Esophagus (tissue), 2 donors: ENCODE measurements around the gene LRRC15. TPM values are rescaled to one million over a fixed set of nuclear protein-coding genes. Genes with fewer than 3 reads are reported as not detected.

Source experiments
- H3K27ac ChIP-seq, 2 donors: one replicate each; pipeline ENCODE4 v1.5.1; 2013; ENCODE audit warnings: low read depth in 2 of 2, mild to moderate bottlenecking in 2 of 2, inconsistent platforms in 1 of 2, low read length in 1 of 2, moderate library complexity in 1 of 2
- H3K27me3 ChIP-seq, 2 donors: one replicate each; pipeline ENCODE4 v1.6.1; 2013; ENCODE audit warnings: low read length in 2 of 2, control low read depth in 1 of 2, mild to moderate bottlenecking in 1 of 2; ENCODE audit not compliant: insufficient read depth in 2 of 2, control insufficient read depth in 1 of 2
- H3K36me3 ChIP-seq, 2 donors: one replicate each; pipeline ENCODE4 v1.6.1; 2013; ENCODE audit warnings: low read length in 1 of 2; ENCODE audit not compliant: control insufficient read depth in 2 of 2, insufficient read depth in 2 of 2
- H3K4me1 ChIP-seq, 2 donors: one replicate each; pipeline ENCODE4 v1.6.1; 2013; ENCODE audit warnings: low read length in 1 of 2; ENCODE audit not compliant: control insufficient read depth in 2 of 2, insufficient read depth in 2 of 2
- H3K4me3 ChIP-seq, 2 donors: one replicate each; pipeline ENCODE4 v1.5.1; 2013; ENCODE audit warnings: low read length in 2 of 2, mild to moderate bottlenecking in 2 of 2, low read depth in 1 of 2, moderate library complexity in 1 of 2
- H3K9me3 ChIP-seq, 2 donors: one replicate each; pipeline ENCODE4 v1.6.1; 2013; ENCODE audit warnings: mild to moderate bottlenecking in 2 of 2, low read depth in 1 of 2, low read length in 1 of 2, moderate library complexity in 1 of 2; ENCODE audit not compliant: control insufficient read depth in 2 of 2, insufficient read depth in 1 of 2
- WGBS, 2 donors: extraction: QIAGEN DNeasy Blood & Tissue Kit; methylation state at CpG; one replicate each; pipeline ENCODE4 v1.1.7; 2013; 5-methylcytosine and 5-hydroxymethylcytosine counted together
- polyA plus RNA-seq, 2 donors: library from polyadenylated mRNA; stranded (reverse); fragments of 200-250 nt; gene quantifications; one replicate each; pipeline ENCODE4 v1.2.3, GENCODE V29; 2013
- donor health status: healthy with polysubstance abuse.
- donor health status: Bipolar disorder and iron deficiency.

Gene LRRC15
- polyA plus RNA-seq, 2 donors: 0.02 to 0.04 TPM

DNA sequence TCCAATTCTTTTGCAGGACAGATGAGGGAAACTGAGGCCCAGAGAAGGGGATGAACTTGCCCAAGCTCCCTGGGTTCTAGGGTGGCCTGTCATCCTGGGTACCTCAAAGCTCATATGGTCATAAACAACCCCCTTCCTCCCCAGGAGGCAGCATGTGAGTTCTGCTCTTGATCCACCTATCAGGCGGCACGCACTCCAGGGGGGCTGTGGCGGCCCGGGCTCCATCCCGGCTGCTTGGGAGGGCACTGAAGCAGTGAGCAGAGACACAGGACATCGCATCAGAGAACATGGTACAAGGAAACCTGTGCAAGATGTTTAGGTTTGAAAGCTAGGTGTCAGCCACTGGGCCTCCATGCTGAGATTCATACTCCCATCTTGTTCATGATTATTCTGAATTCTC is 52.6 kb downstream of the LRRC15 start:
- Histone ChIP-seq H3K27ac (no peak overlapping the region), H3K27me3 (no peaks in the 10 kb centered on the region), H3K9me3 (peaks cover 2 to 10% of the 10 kb centered on the region in 2 donors), H3K4me1 (peaks cover 5 to 14% of the 10 kb centered on the region in 2 donors), H3K4me3 (no peak overlapping the region), H3K36me3 (no peaks in the 10 kb centered on the region)
- 89 to 94% methylated on average over 6 of the region's 6 CpGs for whole genome bisulfite sequencing, 2 donors

DNA sequence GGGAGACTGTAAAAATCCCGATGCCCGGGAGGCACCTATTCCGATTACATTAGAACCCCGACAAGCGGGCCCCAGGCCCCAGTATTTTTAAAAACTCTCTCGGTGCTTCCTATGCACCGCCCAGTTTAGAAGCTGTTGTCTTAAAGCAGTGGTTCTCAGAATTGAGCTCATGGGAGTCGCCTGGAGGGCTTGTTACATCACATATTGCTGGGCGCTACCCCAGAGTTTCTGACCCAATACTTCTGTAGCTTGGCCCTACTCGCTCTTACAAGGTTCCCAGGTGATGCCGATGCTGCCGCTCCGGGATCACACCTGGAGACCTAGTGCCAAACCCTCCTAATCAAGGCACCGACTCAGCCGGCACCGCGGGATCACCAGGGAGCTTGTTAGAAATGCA is 53.6 kb downstream of the LRRC15 start:
- H3K36me3 ChIP-seq: no peaks in the 10 kb centered on the region
- H3K4me1 ChIP-seq: peaks cover 9 to 11% of the 10 kb centered on the region in 2 donors
- 17 to 19% methylated on average over 17 of the region's 17 CpGs for WGBS, 2 donors
- peak overlapping the region; percentile 14 to 81 for H3K27ac ChIP-seq
- peaks cover 2 to 10% of the 10 kb centered on the region in 2 donors for H3K9me3 ChIP-seq
- H3K27me3 ChIP-seq: no peaks in the 10 kb centered on the region
- peak overlapping the region in 1 of 2 donors; percentile 41 for H3K4me3 ChIP-seq

GRCh38 chr3:194315088-194315964 is 54.2 kb downstream of the LRRC15 start:
- 2% methylated on average over 52 to 54 of the region's 54 CpGs for WGBS, 2 donors
- H3K36me3 ChIP-seq: no peaks in the 10 kb centered on the region
- H3K9me3 ChIP-seq: peaks cover 2 to 10% of the 10 kb centered on the region in 2 donors
- H3K27me3 ChIP-seq: no peaks in the 10 kb centered on the region
- peak overlapping the region; percentile 41 to 47 for H3K4me3 ChIP-seq
- peaks cover 9 to 11% of the 10 kb centered on the region in 2 donors for H3K4me1 ChIP-seq
- peak overlapping the region; percentile 14 to 81 for H3K27ac ChIP-seq

DNA sequence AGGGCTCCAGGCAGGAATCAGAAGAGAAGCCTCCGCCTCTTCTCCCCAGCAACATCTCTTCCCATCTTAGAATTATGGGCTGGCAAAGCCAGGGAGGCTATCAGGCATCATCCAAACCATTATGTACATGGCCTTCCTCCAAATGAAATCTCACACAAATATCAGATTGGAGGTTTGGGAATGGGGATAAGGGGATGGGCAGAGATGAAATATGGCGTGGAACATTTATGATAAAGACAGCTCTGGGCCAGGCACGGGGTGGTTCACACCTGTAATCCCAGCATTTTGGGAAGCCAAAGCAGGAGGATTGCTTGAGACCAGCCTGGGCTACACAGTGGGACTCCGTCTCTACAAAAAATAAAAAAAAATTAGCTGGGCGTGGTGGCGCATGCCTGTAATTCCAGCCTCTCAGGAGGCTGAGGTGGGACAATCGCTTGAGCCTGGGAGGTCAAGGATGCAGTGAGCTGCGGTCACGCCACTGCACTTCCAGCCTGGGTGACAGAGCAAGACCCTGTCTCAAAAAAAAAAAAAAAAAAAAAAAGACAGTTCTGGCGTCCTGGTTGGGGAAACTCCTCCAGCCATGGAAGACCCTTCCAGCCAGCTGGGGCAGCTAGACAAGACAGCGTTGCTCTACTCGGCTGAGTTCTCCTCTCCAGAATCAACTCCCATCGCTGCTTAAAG is 55.0 kb downstream of the LRRC15 start:
- peaks cover 7 to 11% of the 10 kb centered on the region in 2 donors for H3K4me1 ChIP-seq
- no peak overlapping the region for H3K4me3 ChIP-seq
- peaks cover 2 to 7% of the 10 kb centered on the region in 2 donors for H3K9me3 ChIP-seq
- H3K27ac ChIP-seq: peak overlapping the region in 1 of 2 donors; percentile 81
- no peaks in the 10 kb centered on the region for H3K36me3 ChIP-seq
- 81 to 87% methylated on average over 12 to 13 of the region's 13 CpGs for WGBS, 2 donors
- H3K27me3 ChIP-seq: no peaks in the 10 kb centered on the region

DNA sequence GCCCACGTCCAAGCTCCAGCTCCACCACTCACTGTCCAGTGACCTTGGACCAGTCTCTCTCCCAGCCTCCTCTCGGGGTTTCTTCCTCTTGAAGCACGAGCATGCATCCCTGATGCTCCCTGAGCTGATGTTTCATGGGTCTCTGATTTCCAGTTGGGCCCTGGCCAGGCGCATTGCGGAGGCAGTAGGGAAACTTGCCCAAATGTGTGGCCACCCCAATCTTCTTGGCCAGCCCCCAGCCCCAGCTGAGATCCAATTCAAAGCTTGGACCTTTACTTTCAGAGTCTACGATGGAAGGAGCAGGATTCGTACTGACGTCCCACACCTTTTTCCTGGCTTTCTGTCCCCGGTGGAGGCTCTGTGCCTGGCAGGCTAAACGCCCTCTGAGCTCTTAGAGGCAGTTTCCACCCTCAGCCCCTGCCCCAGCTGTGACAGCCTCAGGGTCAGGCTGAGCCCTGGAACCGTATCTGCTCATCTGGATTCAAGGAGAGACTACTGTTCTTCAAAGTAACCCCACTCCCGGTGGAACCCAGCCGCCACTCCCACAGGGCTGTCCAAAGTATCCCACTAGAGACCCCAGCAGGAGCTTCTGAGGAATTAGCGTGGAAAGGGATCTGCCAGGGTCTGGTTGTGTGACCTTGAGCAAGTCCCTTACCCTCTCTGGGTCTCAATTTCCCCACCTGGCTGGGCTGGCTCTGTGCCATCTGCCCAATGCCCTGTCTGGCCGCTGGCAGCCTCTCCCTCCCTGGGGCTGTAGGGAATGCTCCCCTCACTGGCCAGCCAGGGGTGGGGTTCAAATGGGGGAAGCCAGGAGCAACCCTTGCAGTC is 55.8 kb downstream of the LRRC15 start:
- Histone ChIP-seq H3K4me3 (no peak overlapping the region), H3K36me3 (no peaks in the 10 kb centered on the region), H3K9me3 (peaks cover 2 to 7% of the 10 kb centered on the region in 2 donors), H3K27me3 (no peaks in the 10 kb centered on the region), H3K4me1 (peaks cover 7 to 12% of the 10 kb centered on the region in 2 donors), H3K27ac (no peak overlapping the region)
- 43 to 49% methylated on average over 15 of the region's 15 CpGs for WGBS, 2 donors

DNA sequence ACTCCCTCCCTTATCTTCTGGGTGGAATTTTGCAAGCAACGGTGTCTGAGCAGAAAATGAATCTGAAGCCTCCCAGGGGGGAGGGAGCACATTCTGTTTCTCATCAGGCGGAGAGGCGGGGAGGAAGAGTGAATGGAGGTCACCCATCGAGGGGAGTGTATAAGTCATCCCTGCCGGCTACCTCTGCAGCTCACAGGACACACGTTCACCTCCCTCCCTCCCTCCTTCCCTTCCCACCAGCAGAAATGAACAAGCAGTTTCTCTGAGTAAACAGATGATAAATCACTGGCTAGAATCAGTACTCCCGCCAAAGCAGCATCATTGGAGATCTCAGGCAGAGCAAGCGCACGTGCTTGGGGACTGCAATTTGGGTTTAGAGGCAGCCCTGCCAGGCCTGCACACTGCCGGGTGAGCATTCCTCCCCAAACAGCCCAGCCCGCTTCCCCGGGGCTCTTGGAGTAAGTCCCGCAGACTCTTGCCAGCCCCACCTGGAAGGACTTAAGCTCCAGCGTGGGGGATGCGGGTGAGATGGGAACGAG is 56.7 kb downstream of the LRRC15 start:
- 18 to 26% methylated on average over 16 of the region's 16 CpGs for WGBS, 2 donors
- no peaks in the 10 kb centered on the region for H3K27me3 ChIP-seq
- peak overlapping the region; percentile 5 to 66 for H3K27ac ChIP-seq
- H3K36me3 ChIP-seq: no peaks in the 10 kb centered on the region
- H3K4me1 ChIP-seq: peaks cover 7 to 11% of the 10 kb centered on the region in 2 donors
- no peaks in the 10 kb centered on the region for H3K9me3 ChIP-seq
- no peak overlapping the region for H3K4me3 ChIP-seq

DNA sequence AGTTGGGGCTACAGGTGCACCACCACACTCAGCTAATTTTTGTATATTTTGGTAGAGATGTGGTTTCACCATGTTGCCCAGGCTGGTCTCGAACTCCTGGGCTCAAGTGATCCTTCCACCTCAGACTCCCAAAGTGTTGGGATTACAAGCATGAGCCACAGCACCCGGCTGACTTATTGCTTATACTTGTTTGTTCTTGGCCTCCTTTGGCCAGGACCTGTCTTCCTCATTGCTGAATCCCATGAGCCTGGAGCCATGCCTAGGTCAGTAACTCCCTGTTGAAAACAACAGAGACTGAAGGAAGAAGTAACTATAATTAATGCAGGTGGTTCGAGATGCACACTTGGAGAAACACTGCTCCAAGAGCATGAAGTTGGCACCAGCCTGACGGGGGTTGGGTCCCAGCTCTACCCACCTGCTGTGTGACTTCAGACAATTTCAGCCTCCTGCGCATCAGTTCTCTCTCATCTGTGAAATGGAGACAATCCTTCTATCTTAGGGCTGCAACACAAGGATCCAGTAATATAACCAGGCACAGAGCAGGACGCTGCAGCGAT is 57.3 kb downstream of the LRRC15 start:
- 38 to 51% methylated on average over 7 of the region's 7 CpGs for WGBS, 2 donors
- Histone ChIP-seq H3K27ac (peak overlapping the region in 1 of 2 donors; percentile 66), H3K4me1 (peaks cover 8 to 11% of the 10 kb centered on the region in 2 donors), H3K27me3 (no peaks in the 10 kb centered on the region), H3K9me3 (no peaks in the 10 kb centered on the region), H3K4me3 (no peak overlapping the region), H3K36me3 (no peaks in the 10 kb centered on the region)

GRCh38 chr3:194311000-194311399 is 58.5 kb downstream of the LRRC15 start:
- Histone ChIP-seq H3K36me3 (no peaks in the 10 kb centered on the region), H3K4me1 (peaks cover 9 to 11% of the 10 kb centered on the region in 2 donors), H3K27ac (no peak overlapping the region), H3K4me3 (no peak overlapping the region), H3K27me3 (no peaks in the 10 kb centered on the region), H3K9me3 (no peaks in the 10 kb centered on the region)
- WGBS, 2 donors: 96 to 98% methylated on average over 2 of the region's 2 CpGs
